ENCODE measurements around the gene CABS1. TPM values are rescaled to one million over a fixed set of nuclear protein-coding genes. Genes with fewer than 3 reads are reported as not detected.

Gene CABS1
- total RNA-seq (2014; rRNA removed; shearing (Covaris generic)) = not detected in 2 replicates

- DNase-seq (ENCODE audit: low spot score) = no peak
Observed at GRCh38 chr4:70334681-70335080, at the start of gene CABS1. CABS1 (plus strand) TSS chr4:70334981; CDS start chr4:70335040, 59 bp downstream.

DNA sequence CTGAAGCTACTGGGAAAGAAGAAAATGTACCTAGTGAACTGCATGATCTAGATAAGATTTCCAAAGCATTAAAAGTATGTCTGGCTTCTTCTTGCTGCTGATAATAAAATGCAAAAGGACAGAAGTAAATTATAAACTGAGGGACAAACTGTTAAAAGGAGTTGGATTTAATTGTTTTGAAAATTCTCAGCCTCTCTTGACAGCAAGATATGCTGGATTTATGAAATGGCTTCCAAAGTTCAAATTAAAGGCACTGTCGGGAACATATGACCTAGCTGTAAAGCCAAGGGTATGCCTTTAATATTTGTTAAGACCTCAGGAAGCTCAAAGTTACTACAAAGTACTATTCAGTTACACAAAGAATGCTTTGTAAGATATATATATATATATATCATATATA lies 46.1 kb upstream of the CABS1 start:
- DNase-seq (ENCODE audit: low spot score) = no peak

- no peak for DNase-seq (ENCODE audit: low spot score)
Observed at GRCh38 chr4:70291341-70291740, 43.4 kb upstream of the CABS1 start.

GRCh38 chr4:70297576-70297975 lies 37.2 kb upstream of the CABS1 start:
- no peak for DNase-seq (ENCODE audit: low spot score)

GRCh38 chr4:70298051-70298450 lies 36.7 kb upstream of the CABS1 start:
- DNase-seq (ENCODE audit: low spot score) = no peak

- DNase-seq (ENCODE audit: low spot score) = no peak
Observed at GRCh38 chr4:70299643-70300042, 35.1 kb upstream of the CABS1 start.

DNA sequence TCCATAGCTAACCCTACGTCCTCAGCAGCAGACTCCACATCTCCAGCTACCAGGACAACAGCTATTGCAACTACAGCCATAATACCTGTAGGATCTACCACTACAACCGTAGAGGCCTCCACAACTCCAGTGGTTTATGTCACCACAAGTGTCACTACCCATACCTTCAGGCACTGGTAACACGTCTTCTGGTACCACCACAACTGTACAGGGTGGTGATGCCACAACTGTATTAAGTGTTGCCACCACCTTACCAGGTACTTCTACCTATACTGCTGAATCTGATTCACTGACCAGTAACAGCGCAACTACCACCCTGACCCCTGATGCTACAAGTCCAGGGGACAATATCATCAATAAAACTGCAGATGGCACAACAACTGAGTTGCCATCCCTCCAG lies 34.6 kb upstream of the CABS1 start:
- DNase-seq (ENCODE audit: low spot score) = no peak

DNA sequence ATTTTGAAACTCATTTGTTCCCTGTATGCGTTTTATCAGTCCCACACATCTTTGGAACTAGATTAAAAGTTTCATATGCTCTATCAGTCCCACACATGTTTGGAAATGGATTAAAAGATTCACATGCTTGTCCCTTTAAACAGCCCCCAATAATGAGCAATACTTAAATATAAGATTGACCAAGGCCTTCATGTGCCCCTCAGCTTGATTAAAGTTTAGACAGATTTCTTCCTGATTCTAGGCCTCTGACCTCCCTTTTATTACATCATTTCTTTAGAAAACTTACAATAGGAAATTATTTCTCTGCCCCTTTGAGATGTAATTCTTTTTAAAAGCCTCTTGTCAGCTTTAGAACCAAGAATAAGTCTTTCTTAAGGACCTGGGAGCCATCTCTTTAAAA lies 31.7 kb upstream of the CABS1 start:
- no peak for DNase-seq (ENCODE audit: low spot score)

DNA sequence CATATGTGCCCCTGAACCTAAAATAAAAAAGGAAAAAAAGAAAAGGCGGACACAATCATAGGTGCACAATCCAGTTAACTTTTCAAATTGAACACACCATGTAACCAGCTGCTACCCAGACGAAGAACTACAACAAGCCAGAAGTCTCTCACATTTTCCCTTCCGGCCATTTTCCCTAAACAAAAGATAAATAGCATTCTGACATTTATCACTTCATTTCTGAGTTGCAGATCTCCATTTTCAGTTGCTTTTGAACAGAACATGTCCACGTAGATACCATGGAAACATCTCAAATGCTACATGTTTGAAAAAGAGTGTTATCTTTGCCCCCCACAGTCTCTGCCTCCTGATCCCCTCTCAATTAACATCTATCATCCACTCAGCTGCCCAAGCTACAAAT lies 29.2 kb upstream of the CABS1 start:
- no peak for DNase-seq (ENCODE audit: low spot score)

DNA sequence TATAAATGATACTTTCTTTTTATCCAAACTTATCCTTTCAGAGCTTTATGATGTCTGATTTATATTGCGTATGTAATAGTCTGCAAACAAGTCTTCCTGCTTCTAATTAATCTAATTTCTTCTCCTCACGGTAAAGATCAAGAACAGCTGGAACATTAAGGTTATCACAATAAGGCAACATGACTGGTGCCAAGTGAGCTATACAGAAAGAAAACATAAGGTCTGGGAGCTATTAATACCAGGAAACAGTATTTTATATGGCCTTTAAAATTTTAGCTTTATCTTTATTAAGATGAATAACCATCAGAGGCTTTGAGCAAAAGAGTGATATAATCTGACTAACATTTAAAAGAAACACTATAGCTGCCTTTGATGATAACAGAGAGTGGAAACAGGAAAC lies 28.7 kb upstream of the CABS1 start:
- no peak for DNase-seq (ENCODE audit: low spot score)

DNA sequence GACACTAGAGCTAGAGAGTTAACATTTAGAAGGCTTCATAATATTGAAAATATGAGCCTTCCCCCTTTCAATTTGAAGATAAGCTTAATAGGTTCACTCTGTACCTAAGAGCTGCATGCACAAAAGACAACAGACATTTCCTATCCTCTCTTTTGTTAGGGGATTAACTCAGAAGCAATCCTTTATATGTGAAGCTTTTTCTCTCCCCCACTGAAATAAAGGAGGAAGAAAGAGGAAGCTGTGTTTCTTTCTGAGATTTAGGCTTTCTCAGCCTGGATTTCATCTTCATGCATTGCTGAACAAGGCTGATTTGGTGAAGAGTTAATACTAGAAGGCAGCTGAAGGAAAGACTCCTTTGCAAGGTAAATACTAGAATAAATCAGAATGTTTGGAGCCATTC lies 21.0 kb upstream of the CABS1 start:
- DNase-seq (ENCODE audit: low spot score) = no peak

DNA sequence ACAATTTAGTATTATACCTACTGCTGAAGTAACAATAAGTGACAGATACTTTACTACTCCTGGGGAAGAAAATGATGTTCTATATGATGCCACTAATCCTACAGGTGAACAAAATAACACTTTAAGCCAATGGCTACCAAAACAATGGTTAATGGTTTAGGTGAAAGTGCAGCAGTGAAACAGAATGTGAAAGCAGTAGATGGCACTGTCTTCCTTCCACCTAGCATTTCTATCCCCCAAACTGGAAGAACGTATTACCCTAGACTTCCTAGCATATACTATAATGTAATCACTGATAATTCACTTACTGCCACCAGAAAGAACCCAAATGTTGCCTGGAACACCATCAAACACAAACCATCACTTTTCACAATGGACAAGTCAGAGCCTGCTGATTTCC lies 18.9 kb upstream of the CABS1 start:
- DNase-seq (ENCODE audit: low spot score) = no peak

DNA sequence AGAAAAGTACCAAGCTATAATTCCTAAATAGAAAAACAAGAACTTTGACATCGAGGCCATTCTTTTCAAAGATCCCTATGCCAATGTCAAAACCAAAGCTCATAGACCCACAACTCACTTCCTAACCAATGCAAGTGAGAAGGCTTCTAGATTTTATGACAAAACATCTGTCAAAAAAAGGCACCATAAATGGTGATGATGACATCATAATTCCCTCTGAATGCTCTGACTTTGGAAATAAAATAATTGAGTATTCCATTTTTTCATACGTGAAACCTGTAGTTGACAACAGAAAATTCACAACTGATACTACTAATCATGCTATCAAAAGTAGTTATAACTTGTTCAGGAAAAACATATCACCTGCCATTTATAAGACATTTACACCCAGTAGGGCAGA lies 8.7 kb upstream of the CABS1 start:
- no peak for DNase-seq (ENCODE audit: low spot score)

GRCh38 chr4:70336043-70336442 lies 1.3 kb downstream of the CABS1 start:
- no peak for DNase-seq (ENCODE audit: low spot score)

DNA sequence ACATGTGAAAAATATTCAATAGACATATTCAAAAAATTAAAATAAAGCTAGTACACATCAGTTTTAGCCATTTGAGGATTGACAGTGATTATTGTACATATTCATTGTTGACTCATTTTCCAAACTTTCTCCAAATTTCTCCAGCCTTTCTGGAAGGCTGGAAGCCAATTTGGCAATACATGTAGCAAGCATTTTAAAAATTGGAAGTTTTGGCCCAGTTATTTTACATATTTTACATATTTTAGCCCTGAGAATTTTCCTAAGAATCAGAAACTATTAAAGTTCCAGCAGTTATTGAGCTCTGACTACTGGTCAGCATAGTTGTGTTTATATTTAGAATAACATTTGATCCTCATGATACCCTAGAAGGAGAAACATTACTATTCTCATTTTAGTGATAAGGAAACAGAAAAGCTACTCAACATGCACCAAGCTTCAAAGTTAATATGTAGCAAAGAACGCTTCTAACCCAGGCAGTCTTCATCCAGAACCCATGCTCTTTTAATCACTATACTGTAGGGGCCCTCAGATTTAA lies 3.2 kb downstream of the CABS1 start:
- DNase-seq (ENCODE audit: low spot score) = no peak

- DNase-seq (ENCODE audit: low spot score) = no peak
Observed at GRCh38 chr4:70356185-70356584, 21.4 kb downstream of the CABS1 start.

- no peak for DNase-seq (ENCODE audit: low spot score)
Observed at GRCh38 chr4:70359115-70359661, 24.4 kb downstream of the CABS1 start.

DNA sequence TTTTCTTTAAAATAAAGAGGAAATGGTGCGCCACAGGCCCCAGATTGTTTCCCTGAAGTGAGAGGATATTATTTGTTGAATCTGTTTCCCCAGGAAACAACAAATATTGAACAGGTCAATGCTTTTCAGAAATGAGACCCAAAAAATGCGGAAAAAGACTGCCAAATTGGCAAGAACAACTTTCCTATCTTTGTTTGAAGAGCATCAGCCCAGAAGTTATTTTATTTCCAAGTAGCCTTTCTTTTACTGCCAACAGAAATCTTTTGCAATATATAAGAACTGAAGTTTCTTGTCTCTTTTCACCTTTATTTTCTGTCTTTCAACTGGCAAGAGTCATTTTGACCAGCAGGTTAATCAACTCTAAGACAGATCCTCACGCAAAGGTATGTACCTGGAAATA lies 25.7 kb downstream of the CABS1 start, which contains the start of gene SMR3A:
Gene SMR3A (plus strand): TSS at position 301 of the 400 bp plus-strand sequence. CDS start 1,356 bp downstream, outside the sequence.
- DNase-seq (ENCODE audit: low spot score) = no peak

GRCh38 chr4:70364002-70364401 lies 29.2 kb downstream of the CABS1 start:
- DNase-seq (ENCODE audit: low spot score) = no peak

DNA sequence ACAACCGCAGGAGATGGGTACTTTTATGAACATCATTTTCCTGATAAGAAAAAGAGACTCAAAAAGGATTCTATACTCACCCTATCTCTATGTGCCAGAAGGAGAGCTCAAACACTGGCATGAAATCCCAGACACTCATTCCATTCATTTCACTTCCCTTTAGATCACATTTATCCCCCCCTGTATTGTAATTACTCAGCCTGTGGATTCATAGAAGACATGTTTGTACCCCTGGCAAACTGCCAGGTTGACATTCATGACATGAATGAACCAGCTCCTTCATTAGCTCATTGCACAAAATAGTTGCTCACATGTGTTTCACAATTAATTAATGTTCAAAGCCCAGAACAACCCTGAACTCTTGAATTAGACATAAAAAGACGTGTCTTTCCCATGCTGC lies 30.7 kb downstream of the CABS1 start:
- no peak for DNase-seq (ENCODE audit: low spot score)

- DNase-seq (ENCODE audit: low spot score) = no peak
Observed at GRCh38 chr4:70367813-70368212, 33.0 kb downstream of the CABS1 start.

DNA sequence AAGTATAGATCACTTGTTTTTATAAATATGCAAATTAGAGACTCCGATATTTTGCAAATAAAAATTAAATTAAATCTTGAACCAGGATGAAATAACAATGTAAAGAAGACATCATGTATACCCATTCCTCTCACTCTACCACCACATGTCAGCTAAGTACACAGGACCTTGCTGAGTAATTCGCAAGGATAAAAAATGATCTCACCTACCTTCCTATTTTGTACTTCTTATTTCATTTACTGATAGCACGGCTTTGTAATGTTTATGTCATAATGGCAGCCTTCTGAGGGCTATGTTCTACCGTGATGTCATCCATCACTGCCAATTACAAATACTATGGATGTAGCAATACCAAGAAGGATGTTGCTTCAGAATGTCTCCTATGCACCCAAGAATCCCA lies 37.2 kb downstream of the CABS1 start:
- no peak for DNase-seq (ENCODE audit: low spot score)

DNA sequence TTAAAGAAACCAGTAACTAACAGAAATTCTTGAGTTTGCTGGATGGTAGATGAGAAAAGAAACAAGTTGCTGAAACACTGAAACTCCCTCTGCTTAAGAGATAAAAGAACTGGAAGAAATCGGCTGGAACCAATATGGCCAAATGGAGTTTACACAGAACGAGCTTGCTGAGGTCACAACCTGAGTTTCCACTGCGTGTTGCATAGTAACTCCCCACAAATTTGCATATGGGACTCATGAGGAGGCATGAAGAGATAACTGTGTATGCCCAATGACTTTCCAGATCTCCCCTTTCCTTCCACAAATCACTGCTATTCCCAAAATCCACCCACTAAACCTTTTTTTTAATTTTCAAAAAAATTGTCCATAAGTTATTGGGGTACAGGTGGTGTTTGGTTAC lies 38.0 kb downstream of the CABS1 start:
- no peak for DNase-seq (ENCODE audit: low spot score)

- no peak for DNase-seq (ENCODE audit: low spot score)
Observed at GRCh38 chr4:70380578-70380977, 45.8 kb downstream of the CABS1 start.

Data from A172 (cell line).